Measurements from ENCODE around the gene ABL2.
"Not testable (repeated sequence)": the region's sequence is repeated elsewhere in the genome, so short reads cannot be mapped to it uniquely, and the experiment has no call there.

ABL2 gene

GRCh38 chr1:179234863-179235262 is 5.4 kb upstream of the ABL2 start:
- H3K27me3 Mint-ChIP-seq: no peaks in the 10 kb centered on the region
- no peaks in the 10 kb centered on the region for H3K9me3 Mint-ChIP-seq
- H3K36me3 Mint-ChIP-seq: peaks cover under 1% of the 10 kb centered on the region
- H3K4me3 Mint-ChIP-seq: no peak overlapping the region
- DNase-seq (ENCODE audit: low spot score in 2 of 2) (no peak), ATAC-seq (ENCODE audit: low read depth) (no peak)
- no peak overlapping the region for H3K27ac Mint-ChIP-seq
- peaks cover 3% of the 10 kb centered on the region for H3K4me1 Mint-ChIP-seq

GRCh38 chr1:179231923-179232322 is 2.4 kb upstream of the ABL2 start:
- DNase-seq (ENCODE audit: low spot score in 2 of 2) (no peak), ATAC-seq (ENCODE audit: low read depth) (no peak)
- peaks cover 5% of the 10 kb centered on the region for H3K36me3 Mint-ChIP-seq
- H3K27me3 Mint-ChIP-seq: no peaks in the 10 kb centered on the region
- H3K9me3 Mint-ChIP-seq: no peaks in the 10 kb centered on the region
- H3K4me3 Mint-ChIP-seq: no peak overlapping the region
- peaks cover 15% of the 10 kb centered on the region for H3K4me1 Mint-ChIP-seq
- H3K27ac Mint-ChIP-seq: no peak overlapping the region

GRCh38 chr1:179230721-179231120 is 1.2 kb upstream of the ABL2 start:
- Mint-ChIP-seq H3K36me3 (peaks cover 5% of the 10 kb centered on the region), H3K27ac (peak overlapping the region; percentile 89)
- no peak for DNase-seq (ENCODE audit: low spot score in 2 of 2)

GRCh38 chr1:179230251-179230650 is 774 bp upstream of the ABL2 start:
- Mint-ChIP-seq H3K4me3 (peak overlapping the region; percentile 99), H3K36me3 (peaks cover 5% of the 10 kb centered on the region), H3K9me3 (no peaks in the 10 kb centered on the region), H3K27me3 (no peaks in the 10 kb centered on the region), H3K27ac (peak overlapping the region; percentile 89), H3K4me1 (peaks cover 21% of the 10 kb centered on the region)
- DNase-seq (ENCODE audit: low spot score in 2 of 2) (no peak), ATAC-seq (ENCODE audit: low read depth) (no peak)

More at GRCh38 chr1:179230721-179231120, 1.2 kb upstream of the ABL2 start:
- Mint-ChIP-seq H3K4me3 (peak overlapping the region; percentile 99), H3K4me1 (peaks cover 21% of the 10 kb centered on the region), H3K27me3 (no peaks in the 10 kb centered on the region), H3K9me3 (no peaks in the 10 kb centered on the region)
- no peak for ATAC-seq (ENCODE audit: low read depth)

GRCh38 chr1:179228783-179229213 is 679 bp downstream of the ABL2 start:
- peaks cover 21% of the 10 kb centered on the region for H3K4me1 Mint-ChIP-seq
- DNase-seq (ENCODE audit: low spot score in 2 of 2) (peak; percentile 1 to 18), ATAC-seq (ENCODE audit: low read depth) (peak; percentile 12)
- H3K9me3 Mint-ChIP-seq: no peaks in the 10 kb centered on the region
- peak overlapping the region; percentile 89 for H3K27ac Mint-ChIP-seq
- peak overlapping the region; percentile 99 for H3K4me3 Mint-ChIP-seq
- H3K36me3 Mint-ChIP-seq: peaks cover 5% of the 10 kb centered on the region
- H3K27me3 Mint-ChIP-seq: no peaks in the 10 kb centered on the region

GRCh38 chr1:179226738-179227137 is 2.7 kb downstream of the ABL2 start:
- H3K27me3 Mint-ChIP-seq: no peaks in the 10 kb centered on the region
- no peaks in the 10 kb centered on the region for H3K9me3 Mint-ChIP-seq
- peaks cover 6% of the 10 kb centered on the region for H3K36me3 Mint-ChIP-seq
- H3K27ac Mint-ChIP-seq: no peak overlapping the region
- no peak for ATAC-seq (ENCODE audit: low read depth)
- no peak overlapping the region for H3K4me3 Mint-ChIP-seq
- peaks cover 21% of the 10 kb centered on the region for H3K4me1 Mint-ChIP-seq
- no peak for DNase-seq (ENCODE audit: low spot score in 2 of 2)

GRCh38 chr1:179224466-179224865 is 5.0 kb downstream of the ABL2 start:
- H3K27me3 Mint-ChIP-seq; H3K9me3 Mint-ChIP-seq; H3K4me3 Mint-ChIP-seq; DNase-seq (ENCODE audit: low spot score in 2 of 2); H3K27ac Mint-ChIP-seq; H3K36me3 Mint-ChIP-seq; ATAC-seq (ENCODE audit: low read depth): not testable (repeated sequence)
- peaks cover 24% of the 10 kb centered on the region for H3K4me1 Mint-ChIP-seq

- not testable (repeated sequence) for ATAC-seq (ENCODE audit: low read depth); H3K36me3 Mint-ChIP-seq; DNase-seq (ENCODE audit: low spot score in 2 of 2); H3K9me3 Mint-ChIP-seq; H3K27me3 Mint-ChIP-seq; H3K27ac Mint-ChIP-seq; H3K4me3 Mint-ChIP-seq
- H3K4me1 Mint-ChIP-seq: peaks cover 16% of the 10 kb centered on the region
These were observed 8.4 kb downstream of the ABL2 start for GRCh38 chr1:179221121-179221520.

- Mint-ChIP-seq H3K27ac (peak overlapping the region; percentile 60), H3K27me3 (no peaks in the 10 kb centered on the region), H3K4me3 (no peak overlapping the region), H3K9me3 (no peaks in the 10 kb centered on the region), H3K36me3 (peaks cover 7% of the 10 kb centered on the region), H3K4me1 (peaks cover 16% of the 10 kb centered on the region)
- ATAC-seq (ENCODE audit: low read depth) (no peak), DNase-seq (ENCODE audit: low spot score in 2 of 2) (no peak)
These were observed 11.5 kb downstream of the ABL2 start for GRCh38 chr1:179217943-179218507.

- DNase-seq (ENCODE audit: low spot score in 2 of 2); H3K4me3 Mint-ChIP-seq; ATAC-seq (ENCODE audit: low read depth); H3K27me3 Mint-ChIP-seq; H3K36me3 Mint-ChIP-seq; H3K9me3 Mint-ChIP-seq; H3K27ac Mint-ChIP-seq: not testable (repeated sequence)
- peaks cover 12% of the 10 kb centered on the region for H3K4me1 Mint-ChIP-seq
These were observed 16.2 kb downstream of the ABL2 start for GRCh38 chr1:179213317-179213716.

GRCh38 chr1:179208681-179209477 is 20.6 kb downstream of the ABL2 start:
- Mint-ChIP-seq H3K27me3 (no peaks in the 10 kb centered on the region), H3K4me3 (no peak overlapping the region), H3K9me3 (peaks cover 2% of the 10 kb centered on the region), H3K27ac (no peak overlapping the region), H3K4me1 (peaks cover 18% of the 10 kb centered on the region), H3K36me3 (peaks cover 8% of the 10 kb centered on the region)
- DNase-seq (ENCODE audit: low spot score in 2 of 2): no peak
- ATAC-seq (ENCODE audit: low read depth): no peak

- Mint-ChIP-seq H3K4me3 (no peak overlapping the region), H3K9me3 (peaks cover under 1% of the 10 kb centered on the region), H3K4me1 (peaks cover 22% of the 10 kb centered on the region), H3K36me3 (peaks cover 5% of the 10 kb centered on the region), H3K27me3 (no peaks in the 10 kb centered on the region), H3K27ac (no peak overlapping the region)
- ATAC-seq (ENCODE audit: low read depth) (no peak), DNase-seq (ENCODE audit: low spot score in 2 of 2) (no peak)
These were observed 22.7 kb downstream of the ABL2 start for GRCh38 chr1:179206812-179207211.

GRCh38 chr1:179205284-179205683 is 24.2 kb downstream of the ABL2 start:
- H3K36me3 Mint-ChIP-seq: peaks cover 2% of the 10 kb centered on the region
- H3K4me1 Mint-ChIP-seq: peaks cover 26% of the 10 kb centered on the region
- ATAC-seq (ENCODE audit: low read depth): no peak

GRCh38 chr1:179202161-179202560 is 27.3 kb downstream of the ABL2 start:
- Mint-ChIP-seq H3K4me3 (no peak overlapping the region), H3K36me3 (peaks cover 2% of the 10 kb centered on the region), H3K27me3 (no peaks in the 10 kb centered on the region), H3K4me1 (peaks cover 22% of the 10 kb centered on the region), H3K9me3 (no peaks in the 10 kb centered on the region), H3K27ac (no peak overlapping the region)
- ATAC-seq (ENCODE audit: low read depth): no peak
- no peak for DNase-seq (ENCODE audit: low spot score in 2 of 2)

More at GRCh38 chr1:179205284-179205683, 24.2 kb downstream of the ABL2 start:
- no peaks in the 10 kb centered on the region for H3K27me3 Mint-ChIP-seq
- no peak overlapping the region for H3K4me3 Mint-ChIP-seq
- no peaks in the 10 kb centered on the region for H3K9me3 Mint-ChIP-seq
- no peak for DNase-seq (ENCODE audit: low spot score in 2 of 2)
- no peak overlapping the region for H3K27ac Mint-ChIP-seq

Data from memory B cell (primary cell).